SJCRH30 (cell line): ENCODE measurements around the gene RPL10. TPM values are rescaled to one million over a fixed set of nuclear protein-coding genes. Genes with fewer than 3 reads are reported as not detected.
"Not testable (repeated sequence)": the region's sequence is repeated elsewhere in the genome, so short reads cannot be mapped to it uniquely, and the experiment has no call there.

ENCODE experiments used
- DNase-seq, 2 experiments: peaks; one replicate each; pipeline ENCODE4 v3.0.0-alpha.2; 2015 to 2020
- H3K27ac ChIP-seq: fragments of 250-450 bp; sonication (Bioruptor Pico); 2 replicates; pipeline ENCODE4 v1.5.1; 2020; ENCODE audit warnings: mild to moderate bottlenecking, moderate library complexity
- H3K27me3 ChIP-seq: fragments of 250-450 bp; sonication (Bioruptor Pico); 2 replicates; pipeline ENCODE4 v1.5.1; 2020; ENCODE audit warnings: mild to moderate bottlenecking, moderate library complexity
- H3K36me3 ChIP-seq: fragments of 250-450 bp; sonication (Bioruptor Pico); 2 replicates; pipeline ENCODE4 v1.5.1; 2020; ENCODE audit warnings: mild to moderate bottlenecking, moderate library complexity
- H3K4me1 ChIP-seq: fragments of 250-450 bp; sonication (Bioruptor Pico); 2 replicates; pipeline ENCODE4 v1.5.1; 2020; ENCODE audit warnings: mild to moderate bottlenecking, moderate library complexity
- H3K4me3 ChIP-seq: fragments of 250-450 bp; sonication (Bioruptor Pico); 2 replicates; pipeline ENCODE4 v1.5.1; 2020; ENCODE audit warnings: mild to moderate bottlenecking, moderate library complexity
- H3K9me3 ChIP-seq: fragments of 250-450 bp; sonication (Bioruptor Pico); replicated peaks from 2 replicates; pipeline ENCODE4 v1.5.1; 2020; ENCODE audit warnings: mild to moderate bottlenecking, moderate library complexity
- total RNA-seq: library from RNA; depleted of rRNA; stranded (reverse); fragments of >200 nt; shearing (Covaris generic); gene quantifications from 2 replicates; pipeline ENCODE4 v1.2.3, GENCODE V29; 2014

Gene RPL10
- total RNA-seq, 1 experiment from 2014 or later: 3,093 TPM

DNA sequence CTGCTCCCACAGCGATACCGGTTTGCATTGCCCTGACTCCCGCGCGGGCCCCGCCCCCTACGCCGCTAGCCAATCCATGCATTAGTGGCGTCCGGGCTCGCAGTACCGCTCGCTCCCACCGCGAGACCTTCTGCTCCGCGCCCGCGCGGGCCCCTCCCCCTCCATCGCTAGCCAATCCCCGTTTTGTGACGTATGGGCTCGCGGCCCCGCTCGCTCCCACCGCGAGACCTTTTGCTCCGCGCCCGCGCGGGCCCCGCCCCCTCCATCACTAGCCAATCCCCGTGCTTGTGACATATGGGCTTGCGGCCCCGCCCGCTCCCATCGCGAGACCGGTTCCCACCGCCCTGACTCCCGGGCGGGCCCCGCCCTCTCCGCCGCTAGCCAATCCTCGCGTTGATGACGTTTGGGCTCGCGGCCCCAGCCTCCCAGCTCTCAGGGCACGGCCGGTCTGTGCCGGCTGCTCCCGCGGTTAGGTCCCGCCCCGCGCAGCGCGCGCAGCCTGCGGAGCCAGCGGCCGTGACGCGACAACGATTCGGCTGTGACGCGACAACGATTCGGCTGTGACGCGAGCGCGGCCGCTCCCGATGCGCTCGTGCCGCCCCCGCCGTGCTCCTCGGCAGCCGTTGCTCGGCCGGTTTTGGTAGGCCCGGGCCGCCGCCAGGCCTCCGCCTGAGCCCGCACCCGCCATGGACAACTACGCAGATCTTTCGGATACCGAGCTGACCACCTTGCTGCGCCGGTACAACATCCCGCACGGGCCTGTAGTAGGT, 19.2 kb upstream of the RPL10 start, which contains the start of gene EMD:
Gene EMD (plus strand): TSS at position 497 of the 770 bp plus-strand sequence. CDS start 190 bp downstream, at position 687.
- no peaks in the 10 kb centered on the region for H3K9me3 ChIP-seq
- no peaks in the 10 kb centered on the region for H3K36me3 ChIP-seq
- H3K27me3 ChIP-seq: no peaks in the 10 kb centered on the region
- H3K4me1 ChIP-seq: peaks cover 5% of the 10 kb centered on the region; the same call in 1 of the 2 replicates
- peak within 1 kb of the TSS; percentile 72 for H3K27ac ChIP-seq
- peak; percentile 97 for DNase-seq
- peak within 1 kb of the TSS; percentile 89 for H3K4me3 ChIP-seq

DNA sequence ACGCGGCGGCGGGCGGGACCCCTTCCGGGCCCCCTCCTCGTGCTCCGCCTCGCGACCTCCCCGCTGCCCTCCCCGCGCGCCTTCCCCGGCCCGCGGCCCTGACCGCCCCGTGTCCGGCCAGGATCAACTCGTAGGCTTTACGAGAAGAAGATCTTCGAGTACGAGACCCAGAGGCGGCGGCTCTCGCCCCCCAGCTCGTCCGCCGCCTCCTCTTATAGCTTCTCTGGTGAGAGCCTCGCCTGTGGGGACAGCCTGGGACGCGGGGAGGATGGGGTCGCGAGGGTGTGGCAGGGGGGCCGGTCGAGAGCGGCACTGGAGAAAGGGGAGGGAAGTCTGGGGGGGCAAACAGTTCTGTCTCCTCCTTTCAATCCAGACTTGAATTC, 18.6 kb upstream of the RPL10 start:
- Histone ChIP-seq H3K36me3 (no peaks in the 10 kb centered on the region), H3K4me1 (peaks cover 5% of the 10 kb centered on the region; the same call in 1 of the 2 replicates), H3K27me3 (peaks cover 3% of the 10 kb centered on the region; the same call in 1 of the 2 replicates), H3K9me3 (no peaks in the 10 kb centered on the region), H3K27ac (peak overlapping the region; percentile 72), H3K4me3 (peak overlapping the region; percentile 89)
- no peak for DNase-seq

DNA sequence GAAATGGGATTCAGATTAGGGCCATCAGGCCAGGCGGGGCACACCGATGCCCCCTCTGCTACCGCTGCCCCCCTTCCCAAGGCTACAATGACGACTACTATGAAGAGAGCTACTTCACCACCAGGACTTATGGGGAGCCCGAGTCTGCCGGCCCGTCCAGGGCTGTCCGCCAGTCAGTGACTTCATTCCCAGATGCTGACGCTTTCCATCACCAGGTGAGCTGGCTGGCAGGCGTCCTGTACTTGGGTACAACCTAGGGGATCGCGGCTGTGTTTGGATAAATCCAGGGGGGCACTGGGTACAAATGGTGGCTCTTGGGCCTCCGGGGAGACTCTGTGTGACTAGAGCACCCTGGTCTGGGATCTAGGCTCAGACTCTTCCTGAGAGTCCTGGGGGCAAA, 18.0 kb upstream of the RPL10 start:
- no peaks in the 10 kb centered on the region for H3K36me3 ChIP-seq
- DNase-seq: no peak
- H3K27me3 ChIP-seq: peaks cover 4% of the 10 kb centered on the region; the same call in 1 of the 2 replicates
- peaks cover 2% of the 10 kb centered on the region; the same call in 1 of the 2 replicates for H3K4me1 ChIP-seq
- no peaks in the 10 kb centered on the region for H3K9me3 ChIP-seq
- H3K27ac ChIP-seq: no peak overlapping the region; the same call in 1 of the 2 replicates
- H3K4me3 ChIP-seq: peak overlapping the region; percentile 89

DNA sequence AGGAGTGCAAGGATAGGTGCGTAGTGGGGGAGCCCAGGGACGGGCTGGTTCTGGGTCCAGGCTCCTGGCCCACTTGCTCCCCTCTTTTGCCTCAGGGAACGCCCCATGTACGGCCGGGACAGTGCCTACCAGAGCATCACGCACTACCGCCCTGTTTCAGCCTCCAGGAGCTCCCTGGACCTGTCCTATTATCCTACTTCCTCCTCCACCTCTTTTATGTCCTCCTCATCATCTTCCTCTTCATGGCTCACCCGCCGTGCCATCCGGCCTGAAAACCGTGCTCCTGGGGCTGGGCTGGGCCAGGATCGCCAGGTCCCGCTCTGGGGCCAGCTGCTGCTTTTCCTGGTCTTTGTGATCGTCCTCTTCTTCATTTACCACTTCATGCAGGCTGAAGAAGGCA, 17.4 kb upstream of the RPL10 start:
- no peak for DNase-seq
- H3K9me3 ChIP-seq: no peaks in the 10 kb centered on the region
- no peaks in the 10 kb centered on the region for H3K4me1 ChIP-seq
- H3K4me3 ChIP-seq: no peak overlapping the region
- peaks cover 4% of the 10 kb centered on the region; the same call in 1 of the 2 replicates for H3K27me3 ChIP-seq
- H3K27ac ChIP-seq: no peak overlapping the region
- H3K36me3 ChIP-seq: no peaks in the 10 kb centered on the region

DNA sequence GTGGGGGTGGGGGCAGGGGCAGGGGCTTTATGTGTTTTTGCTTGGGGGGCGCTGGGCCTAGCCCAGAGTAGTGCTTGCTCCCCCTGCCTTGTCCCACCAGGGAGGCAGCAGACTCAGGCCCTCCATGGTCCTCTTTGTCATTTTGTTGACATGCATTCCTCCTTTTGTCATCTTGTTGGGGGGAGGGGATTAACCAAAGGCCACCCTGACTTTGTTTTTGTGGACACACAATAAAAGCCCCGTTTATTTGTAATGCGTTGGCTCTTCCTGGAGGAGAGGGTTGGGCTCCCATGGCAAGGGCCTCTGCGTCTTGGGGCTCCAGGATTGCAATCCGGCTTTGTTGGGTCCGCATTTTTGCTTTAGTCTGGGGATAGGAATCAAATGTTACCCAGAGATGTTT, 16.9 kb upstream of the RPL10 start:
- H3K27ac ChIP-seq: no peak overlapping the region
- no peaks in the 10 kb centered on the region for H3K4me1 ChIP-seq
- no peaks in the 10 kb centered on the region for H3K9me3 ChIP-seq
- no peak for DNase-seq
- peaks cover 4% of the 10 kb centered on the region; the same call in 1 of the 2 replicates for H3K27me3 ChIP-seq
- H3K4me3 ChIP-seq: no peak overlapping the region
- no peaks in the 10 kb centered on the region for H3K36me3 ChIP-seq

DNA sequence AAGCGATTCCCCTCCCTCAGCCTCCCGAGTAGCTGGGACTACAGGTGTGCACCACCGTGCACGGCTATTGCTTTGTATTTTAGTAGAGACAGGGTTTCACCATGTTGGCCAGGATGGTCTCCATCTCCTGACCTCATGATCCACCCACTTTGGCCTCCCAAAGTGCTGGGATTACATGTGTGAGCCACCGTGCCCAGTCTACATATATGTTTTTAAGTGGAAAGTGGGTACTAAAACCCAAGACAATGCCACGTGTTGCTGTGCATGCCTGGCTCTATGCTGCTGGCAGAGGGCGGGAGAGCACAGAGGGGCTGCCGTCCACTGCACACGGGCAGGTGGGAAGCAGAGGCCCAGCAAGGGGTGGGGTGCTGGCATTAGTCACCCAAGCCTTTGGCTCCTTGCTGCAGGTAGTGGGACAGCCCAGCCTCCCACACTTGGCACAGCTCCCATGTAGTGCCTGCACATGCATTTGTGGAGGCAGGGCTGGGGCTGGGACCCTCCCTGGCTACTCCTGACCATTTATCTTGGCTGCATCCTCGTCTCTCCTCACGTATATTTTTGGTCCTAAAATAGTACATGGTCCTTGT, 15.6 kb upstream of the RPL10 start:
- Histone ChIP-seq H3K4me1 (no peaks in the 10 kb centered on the region), H3K4me3 (no peak overlapping the region), H3K27ac (no peak overlapping the region), H3K9me3 (no peaks in the 10 kb centered on the region), H3K36me3 (no peaks in the 10 kb centered on the region), H3K27me3 (peaks cover 4% of the 10 kb centered on the region; the same call in 1 of the 2 replicates)
- DNase-seq: no peak

DNA sequence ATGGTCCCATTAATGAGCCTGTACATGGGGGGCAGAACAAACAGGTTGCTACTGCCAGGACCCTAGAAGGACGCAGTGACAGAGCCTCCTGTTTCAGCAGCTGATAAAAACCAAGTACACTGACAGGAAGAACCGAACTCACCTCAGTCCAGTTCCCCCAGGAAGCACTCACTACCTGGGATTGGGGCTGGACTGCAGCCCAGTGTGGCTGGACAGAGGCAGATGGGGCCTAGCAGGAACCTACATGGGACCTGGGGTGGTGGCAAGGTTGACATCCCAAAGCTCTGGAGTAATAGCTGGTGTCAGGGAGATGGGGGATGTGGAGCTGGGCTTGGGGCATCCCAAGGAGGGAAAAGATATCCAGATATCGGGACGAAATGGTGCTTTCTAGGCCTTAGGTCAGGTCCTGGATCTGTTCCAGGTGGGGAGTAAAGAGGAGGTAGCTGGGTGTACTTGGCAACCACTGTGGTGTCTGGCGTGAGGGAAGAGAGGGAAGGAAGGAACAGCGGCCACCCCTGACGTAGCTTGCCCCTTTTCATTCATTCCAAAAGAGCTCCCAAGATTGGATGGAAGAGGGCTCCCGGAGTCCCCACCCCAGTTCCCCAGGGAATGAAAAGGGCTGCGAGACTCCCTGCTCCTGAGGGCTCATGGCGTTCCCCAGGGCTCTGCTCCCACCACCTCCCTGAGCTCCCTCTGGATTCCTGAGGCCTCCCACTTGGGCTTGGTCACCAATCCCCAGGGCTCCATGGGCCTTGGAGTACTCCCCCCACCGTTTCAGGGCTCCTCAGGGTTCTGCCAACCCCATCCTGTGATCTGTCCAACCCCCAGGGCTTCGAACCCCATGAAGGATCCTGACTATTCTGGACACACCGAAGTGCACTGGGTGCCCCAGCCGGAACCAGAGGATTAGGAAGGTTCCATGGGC, 14.6 kb upstream of the RPL10 start:
- Histone ChIP-seq H3K4me3 (no peak overlapping the region), H3K36me3 (no peaks in the 10 kb centered on the region), H3K4me1 (no peaks in the 10 kb centered on the region), H3K27me3 (peaks cover 4% of the 10 kb centered on the region; the same call in 1 of the 2 replicates), H3K9me3 (no peaks in the 10 kb centered on the region), H3K27ac (no peak overlapping the region)
- no peak for DNase-seq

DNA sequence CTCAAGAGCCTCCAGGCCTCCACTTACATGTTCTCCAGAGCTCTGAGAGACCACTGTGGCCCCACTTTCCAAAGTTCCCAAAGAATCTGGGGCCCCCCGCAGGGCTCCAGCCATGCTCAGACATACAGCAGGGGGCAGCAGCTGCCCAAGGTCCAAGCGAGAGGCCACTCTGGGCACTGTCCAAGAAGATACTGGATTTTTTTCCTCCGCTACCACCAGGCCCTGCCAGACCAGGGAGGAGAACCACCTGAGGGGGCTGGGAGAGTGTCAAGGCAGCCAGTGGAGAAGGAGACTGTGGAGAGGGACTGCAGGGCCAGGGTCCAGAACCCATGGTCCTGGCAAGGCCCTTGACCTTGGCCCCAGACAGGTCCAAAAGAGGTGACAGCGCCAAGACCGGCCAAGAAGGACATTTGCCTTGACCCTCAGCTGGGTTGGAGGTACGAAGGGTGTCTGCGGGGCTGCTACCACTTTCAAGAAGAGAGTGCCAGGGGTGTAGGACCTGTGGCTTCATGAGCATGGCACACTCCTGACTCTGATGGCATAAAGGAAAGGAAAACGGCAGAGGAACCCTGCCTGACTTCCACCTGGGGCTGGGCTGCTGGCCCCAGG, 13.8 kb upstream of the RPL10 start:
- Histone ChIP-seq H3K9me3 (no peaks in the 10 kb centered on the region), H3K27me3 (peaks cover 4% of the 10 kb centered on the region; the same call in 1 of the 2 replicates), H3K4me1 (no peaks in the 10 kb centered on the region), H3K27ac (no peak overlapping the region), H3K36me3 (no peaks in the 10 kb centered on the region), H3K4me3 (no peak overlapping the region)
- DNase-seq: no peak

DNA sequence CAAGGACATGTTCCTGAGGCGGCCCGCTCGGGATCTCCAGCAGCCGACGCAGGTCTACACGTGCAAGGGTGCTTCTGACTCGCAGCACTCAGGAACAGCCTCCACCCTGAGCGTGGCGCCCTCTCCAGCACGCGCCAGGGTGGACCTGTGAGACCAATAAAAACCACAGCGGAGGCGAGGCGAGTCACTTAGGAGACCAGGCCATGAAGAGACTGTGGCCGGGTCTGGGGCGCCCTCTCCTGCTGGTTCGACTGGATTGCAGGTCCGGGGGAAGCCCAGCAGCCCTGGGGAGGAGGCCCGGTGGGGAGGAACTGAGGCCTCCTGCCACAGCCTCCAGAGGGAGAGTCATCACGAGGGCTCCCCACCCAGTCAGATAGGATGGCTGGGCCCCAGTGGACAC, 10.1 kb upstream of the RPL10 start:
- H3K27me3 ChIP-seq, DNase-seq, H3K4me3 ChIP-seq, H3K4me1 ChIP-seq, H3K9me3 ChIP-seq, H3K36me3 ChIP-seq, H3K27ac ChIP-seq: not testable (repeated sequence)

DNA sequence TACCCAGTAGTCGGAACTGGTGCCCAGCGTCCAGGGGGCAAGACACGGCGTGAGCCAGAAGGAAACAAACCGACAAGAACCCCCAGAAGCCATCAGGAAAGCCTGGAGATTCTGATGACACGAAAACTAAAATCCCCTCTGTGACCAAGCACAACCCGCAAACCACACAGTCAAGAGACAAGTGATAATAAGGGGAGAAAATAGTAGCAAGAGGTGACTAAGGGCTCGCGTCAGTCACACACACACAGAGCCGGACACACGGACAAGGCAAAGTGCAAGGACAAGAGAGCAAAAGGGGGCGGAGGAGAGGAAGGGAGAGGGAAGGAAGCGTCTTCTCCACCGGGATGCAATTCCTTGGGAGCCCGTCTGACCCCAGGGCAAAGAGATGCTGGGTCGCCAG, 9.5 kb upstream of the RPL10 start:
- H3K27me3 ChIP-seq, H3K4me1 ChIP-seq, H3K4me3 ChIP-seq, H3K27ac ChIP-seq, H3K9me3 ChIP-seq, DNase-seq, H3K36me3 ChIP-seq: not testable (repeated sequence)

DNA sequence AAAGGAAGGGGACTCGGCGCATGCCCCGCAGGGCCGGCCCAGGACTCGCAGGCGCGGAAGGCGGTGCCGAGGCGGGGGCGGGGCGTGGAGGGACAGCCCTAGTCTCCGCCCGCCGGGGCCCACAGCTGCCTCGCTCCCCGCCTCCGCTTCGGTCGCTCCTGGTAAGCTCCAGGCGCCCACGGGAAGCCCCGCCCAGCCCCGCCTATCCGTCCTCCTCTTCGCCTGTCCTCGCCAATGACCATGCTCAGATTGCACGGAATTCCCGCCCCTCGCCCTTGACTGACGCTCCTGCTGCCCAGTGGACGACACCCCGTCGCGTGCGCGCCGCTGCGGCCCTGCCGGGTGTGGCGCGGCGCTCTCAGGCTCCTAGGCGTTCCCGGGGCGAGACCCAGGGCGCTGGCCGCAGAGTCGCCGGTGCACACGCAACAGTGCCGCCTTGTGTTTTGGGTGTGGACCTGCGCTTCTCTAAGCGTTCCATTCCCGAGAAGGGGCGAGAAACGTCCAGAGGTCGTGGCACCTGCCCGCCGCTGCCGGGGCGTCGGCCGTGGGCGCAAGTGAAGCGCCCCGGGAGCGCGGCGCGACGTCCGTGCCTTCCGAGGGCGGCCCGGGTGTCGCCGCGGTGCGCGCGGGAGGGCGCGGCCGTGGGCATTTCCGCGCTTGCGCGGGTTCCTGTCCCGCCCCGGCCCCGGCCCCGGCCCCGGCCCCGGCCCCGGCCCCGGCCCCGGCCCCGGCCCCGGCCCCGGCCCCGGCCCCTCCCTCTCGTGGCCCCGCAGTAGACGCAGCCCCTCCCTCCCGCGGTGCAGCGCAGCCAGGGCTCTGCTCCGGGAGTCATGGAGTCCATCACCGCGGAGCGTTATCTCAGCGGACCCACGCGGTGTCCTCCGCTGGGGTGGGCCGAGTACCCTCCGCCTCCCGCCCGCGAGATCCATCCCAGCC, 8.1 kb upstream of the RPL10 start:
- H3K9me3 ChIP-seq, H3K27ac ChIP-seq, DNase-seq, H3K36me3 ChIP-seq, H3K4me3 ChIP-seq, H3K27me3 ChIP-seq, H3K4me1 ChIP-seq: not testable (repeated sequence)

DNA sequence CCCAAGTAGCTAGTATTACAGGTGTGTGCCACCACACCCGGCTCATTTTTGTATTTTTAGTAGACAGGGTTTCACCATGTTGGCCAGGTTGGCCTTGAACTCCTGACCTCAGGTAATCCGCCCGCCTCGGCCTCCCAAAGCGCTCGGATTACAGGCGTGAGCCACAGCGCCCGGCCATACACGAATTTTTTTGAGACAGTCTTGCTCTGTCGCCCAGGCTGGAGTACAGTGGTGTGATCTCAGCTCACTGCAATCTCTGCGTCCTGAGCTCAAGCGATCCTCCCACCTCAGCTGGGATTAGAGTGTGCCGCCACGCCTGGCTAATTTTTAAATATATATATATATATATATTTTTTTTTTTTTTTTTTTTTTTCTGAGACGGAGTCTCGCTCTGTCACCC, 1.8 kb upstream of the RPL10 start:
- DNase-seq, H3K27ac ChIP-seq, H3K27me3 ChIP-seq, H3K4me1 ChIP-seq, H3K4me3 ChIP-seq, H3K9me3 ChIP-seq: not testable (repeated sequence)
- peaks cover 26% of the 10 kb centered on the region for H3K36me3 ChIP-seq

DNA sequence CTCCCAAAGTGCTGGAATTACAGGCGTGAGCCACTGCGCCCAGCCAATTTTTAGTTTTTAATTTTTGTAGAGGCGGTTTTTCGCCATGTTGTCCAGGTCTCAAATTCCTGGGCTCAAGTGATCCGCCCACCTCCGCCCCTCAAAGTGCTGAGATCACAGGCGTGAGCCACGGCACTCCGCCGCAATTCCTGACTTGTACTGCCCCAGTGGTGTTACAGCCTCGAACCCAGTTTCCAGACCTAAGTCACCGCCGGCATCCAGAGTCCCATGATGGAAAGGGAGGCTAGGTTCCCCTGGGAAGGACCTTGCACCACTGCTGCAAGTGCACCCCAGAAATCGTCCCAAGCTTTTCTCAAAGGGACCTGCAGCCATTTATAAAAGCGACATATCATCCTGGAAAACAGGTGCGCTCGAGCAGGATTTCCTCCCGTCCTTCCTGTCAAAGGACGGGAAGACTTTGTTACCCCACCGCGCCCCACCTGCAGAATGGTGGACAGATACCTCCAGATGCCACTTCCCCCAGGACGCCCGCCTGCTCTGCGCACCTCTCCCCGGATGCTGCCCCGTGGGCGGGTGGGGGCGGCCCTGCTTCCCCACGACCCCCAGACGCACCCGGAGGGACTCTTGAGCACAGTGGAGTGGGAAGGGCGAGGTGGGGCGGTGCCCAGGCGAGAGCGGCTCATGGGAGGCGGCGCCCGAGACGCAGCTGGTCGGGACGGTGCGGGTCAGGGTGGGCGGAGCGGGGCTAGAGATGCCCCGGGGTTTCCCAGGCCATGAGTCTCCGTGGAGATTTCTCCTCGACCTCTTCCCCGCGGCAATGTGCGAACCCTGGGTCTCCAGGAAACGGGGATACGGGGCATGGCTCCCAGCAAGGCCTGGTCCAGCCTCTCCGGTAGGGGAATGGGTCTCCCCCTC, 947 bp upstream of the RPL10 start:
- Histone ChIP-seq H3K36me3 (peaks cover 30% of the 10 kb centered on the region), H3K4me1 (no peaks in the 10 kb centered on the region), H3K27ac (peak overlapping the region; percentile 99), H3K27me3 (no peaks in the 10 kb centered on the region), H3K9me3 (no peaks in the 10 kb centered on the region), H3K4me3 (peak overlapping the region; percentile 84)
- DNase-seq: peak; percentile 77
